ENCODE results near the gene NT5DC2.

Gene NT5DC2

DNA sequence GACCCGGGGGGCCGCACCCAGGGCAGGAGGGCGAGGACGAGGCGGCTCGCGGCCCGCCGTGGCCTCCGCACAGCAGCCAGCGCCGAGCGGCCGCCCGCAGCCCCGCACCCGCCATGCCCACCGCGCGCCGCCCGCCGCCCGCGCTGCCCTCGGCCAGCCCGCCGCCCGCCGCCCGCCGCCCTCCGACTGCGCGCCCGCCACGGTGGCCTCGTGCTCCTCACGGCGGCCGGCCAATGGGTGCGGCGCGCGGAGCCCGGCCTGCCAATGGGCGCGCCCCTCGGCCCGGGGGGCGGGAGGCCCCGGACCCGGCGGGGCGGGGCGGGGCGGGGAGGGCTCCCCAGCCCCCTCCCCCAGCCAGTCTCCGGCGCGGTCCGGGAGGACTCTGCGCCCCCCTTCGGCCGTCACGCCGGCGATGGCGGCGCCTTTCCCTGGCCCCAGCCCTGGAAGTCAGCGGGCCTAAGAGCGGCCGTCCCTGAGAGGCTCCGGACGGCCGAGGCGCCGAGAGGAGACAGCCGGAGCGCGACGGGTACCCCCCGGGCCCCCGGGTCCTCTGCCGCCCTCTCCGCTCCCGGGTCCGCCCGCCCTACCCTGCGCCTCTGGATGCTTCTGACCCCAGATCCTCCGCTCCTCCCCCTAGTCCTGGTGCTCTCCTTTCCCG lies at the start of gene NT5DC2:
Gene NT5DC2 (minus strand): TSS at position 235 of the 658 bp plus-strand sequence. CDS start 120 bp downstream, at position 115.
- DNase-seq, result peak; percentile 69

GRCh38 chr3:52574056-52574965 lies 40.7 kb upstream of the NT5DC2 start:
- no peak for DNase-seq

DNA sequence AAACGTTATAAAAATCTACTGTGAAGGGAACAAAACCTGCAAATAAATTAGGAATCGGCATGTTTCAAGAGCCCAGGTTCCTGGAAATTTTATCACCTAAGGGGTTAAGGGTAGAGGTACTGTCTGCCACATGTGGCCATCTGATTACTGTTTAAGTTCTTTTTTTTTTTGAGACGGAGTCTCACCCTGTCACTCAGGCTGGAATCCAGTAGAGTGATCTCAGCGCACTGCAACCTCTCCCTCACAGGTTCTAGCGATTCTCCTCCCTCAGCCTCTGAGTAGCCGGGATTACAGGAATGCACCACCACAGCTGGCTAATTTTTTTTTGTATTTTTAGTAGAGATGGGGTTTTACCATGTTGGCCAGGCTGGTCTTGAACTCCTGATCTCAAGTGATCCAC lies 38.6 kb upstream of the NT5DC2 start:
- no peak for DNase-seq

GRCh38 chr3:52570076-52570475 lies 36.4 kb upstream of the NT5DC2 start:
- DNase-seq, result no peak

- DNase-seq, result no peak
Measured at GRCh38 chr3:52568069-52568468, 34.4 kb upstream of the NT5DC2 start.

- no peak for DNase-seq
Measured at GRCh38 chr3:52563984-52564383, 30.3 kb upstream of the NT5DC2 start.

GRCh38 chr3:52561028-52561747 lies 27.5 kb upstream of the NT5DC2 start:
- DNase-seq, result no peak

DNA sequence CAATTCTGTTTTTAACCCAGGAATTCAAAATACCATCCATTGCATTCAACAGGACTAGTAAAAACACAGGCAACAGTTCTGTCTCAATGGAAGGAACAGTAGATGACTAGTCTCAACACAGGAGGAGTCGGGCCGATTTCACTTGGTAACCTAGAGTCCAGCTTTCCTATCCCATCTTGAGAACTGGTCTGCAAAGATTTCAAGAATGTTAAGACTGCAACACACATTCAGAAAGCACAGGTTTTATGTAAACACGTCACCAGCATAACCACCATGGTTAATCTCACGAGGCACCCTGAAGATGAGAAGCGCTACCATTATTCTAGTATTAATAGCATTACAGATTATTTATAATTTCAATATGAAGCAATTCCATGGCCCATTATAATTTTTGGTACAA lies 24.8 kb upstream of the NT5DC2 start:
- DNase-seq, result no peak

- DNase-seq, result no peak
Measured at GRCh38 chr3:52557011-52557960, 23.6 kb upstream of the NT5DC2 start.

GRCh38 chr3:52555056-52555455 lies 21.4 kb upstream of the NT5DC2 start:
- no peak for DNase-seq

DNA sequence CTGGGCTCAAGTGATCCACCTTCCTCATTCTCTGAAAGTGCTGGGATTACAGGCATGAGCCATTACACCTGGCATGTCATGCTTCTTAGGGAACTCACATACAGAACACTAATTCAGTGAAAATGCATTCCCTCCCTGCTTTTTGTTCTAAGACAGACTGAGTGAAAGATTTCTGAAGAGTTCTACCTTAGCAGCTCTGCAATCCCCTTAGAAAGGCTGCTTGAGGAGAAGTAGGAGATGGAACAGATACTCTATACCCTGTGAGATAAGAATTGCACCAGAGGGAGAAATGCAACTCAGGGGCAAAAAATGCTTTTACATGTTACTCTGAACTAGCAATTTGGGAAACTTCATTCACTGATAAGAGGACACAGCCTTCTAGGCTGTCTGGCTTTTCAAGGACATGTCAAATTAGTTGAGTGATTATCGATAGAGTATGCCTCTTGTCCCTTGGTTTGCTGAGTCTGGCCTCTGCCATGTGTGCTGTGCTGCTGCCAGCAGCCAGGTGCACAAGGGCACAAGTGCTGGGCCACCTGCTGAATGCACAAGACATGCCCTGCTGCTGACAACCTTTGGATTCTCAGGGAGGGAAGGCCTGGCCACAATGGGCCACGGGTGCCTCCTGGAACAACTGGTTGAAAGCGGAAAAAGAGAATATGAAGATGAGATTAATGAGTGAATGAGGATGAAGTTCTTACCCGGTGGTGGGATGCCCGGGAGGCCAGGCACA lies 20.5 kb upstream of the NT5DC2 start:
- DNase-seq, result no peak

DNA sequence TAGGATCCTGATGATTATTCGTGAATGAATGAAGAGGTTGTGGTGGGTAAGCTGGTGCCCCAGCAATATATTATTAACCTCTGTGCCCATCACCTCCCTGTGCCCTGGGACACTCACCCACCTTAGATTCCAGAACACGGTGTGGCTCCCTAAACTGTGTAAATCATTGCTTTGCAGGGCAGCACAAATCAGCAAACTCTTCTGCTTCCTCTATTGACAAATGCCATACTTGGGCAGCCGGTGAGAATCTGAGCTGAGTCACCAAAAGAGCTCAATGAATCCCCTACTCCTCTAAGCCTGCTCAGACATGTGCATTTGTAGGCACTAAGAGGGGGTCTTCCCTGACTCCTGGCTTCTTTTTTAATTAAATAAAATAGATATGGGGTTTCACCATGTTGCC lies 18.4 kb upstream of the NT5DC2 start:
- no peak for DNase-seq

GRCh38 chr3:52551118-52551517 lies 17.5 kb upstream of the NT5DC2 start:
- DNase-seq, result no peak

DNA sequence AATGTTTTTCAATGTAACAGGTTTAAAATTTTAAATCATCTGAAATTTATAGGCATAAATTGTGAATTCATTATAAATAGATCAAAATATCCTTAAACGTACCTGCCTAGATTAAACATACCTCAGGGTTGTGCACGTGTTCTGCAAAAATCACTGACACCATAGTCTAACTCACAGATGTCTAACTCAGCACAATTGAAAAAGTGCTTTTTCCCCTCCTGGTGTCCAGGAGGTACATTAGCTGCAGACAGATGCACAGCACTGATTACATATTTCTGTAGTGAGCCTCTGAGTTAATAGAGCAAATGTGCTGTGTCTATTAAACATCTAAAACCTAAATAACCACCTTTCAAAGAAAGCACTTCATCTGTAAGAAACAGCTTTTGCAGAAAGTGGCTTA lies 13.5 kb upstream of the NT5DC2 start:
- no peak for DNase-seq

DNA sequence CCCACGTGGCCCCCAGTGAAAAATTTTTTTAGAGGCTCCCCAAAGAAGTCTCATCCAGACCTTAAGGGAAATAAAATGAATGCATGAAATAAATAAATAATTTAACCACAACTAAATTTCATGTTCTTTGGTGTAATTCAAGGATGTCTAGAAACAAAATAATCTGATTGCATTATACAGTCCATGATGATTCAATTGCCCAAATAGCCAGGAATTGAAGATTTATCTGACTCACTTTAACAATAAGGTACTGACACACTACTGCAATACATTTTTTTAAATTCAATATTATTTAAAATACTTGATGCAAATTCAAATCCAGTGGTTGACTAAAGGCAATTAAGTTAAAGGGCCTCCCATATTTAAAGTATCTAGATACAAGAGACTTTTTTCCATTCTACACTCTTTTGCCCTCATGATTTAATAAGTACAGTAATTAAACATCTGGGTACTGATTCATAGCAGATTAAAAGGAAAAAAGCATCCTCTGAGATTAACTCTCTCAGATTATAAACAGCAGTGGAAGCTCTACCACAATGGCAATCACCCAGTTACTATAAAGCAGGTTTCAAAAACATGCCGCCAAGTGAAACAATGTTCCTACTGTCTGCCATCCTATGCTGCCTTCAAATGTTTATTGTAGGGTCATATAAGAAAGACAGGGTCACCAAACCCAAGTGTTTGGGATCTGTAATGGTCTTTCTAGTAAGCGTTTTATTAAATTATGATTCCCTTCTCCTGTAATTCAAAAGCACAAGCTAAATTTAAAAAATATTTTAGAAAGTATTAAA lies 12.6 kb upstream of the NT5DC2 start:
- DNase-seq, result no peak

- no peak for DNase-seq
Measured at GRCh38 chr3:52544937-52545336, 11.3 kb upstream of the NT5DC2 start.

DNA sequence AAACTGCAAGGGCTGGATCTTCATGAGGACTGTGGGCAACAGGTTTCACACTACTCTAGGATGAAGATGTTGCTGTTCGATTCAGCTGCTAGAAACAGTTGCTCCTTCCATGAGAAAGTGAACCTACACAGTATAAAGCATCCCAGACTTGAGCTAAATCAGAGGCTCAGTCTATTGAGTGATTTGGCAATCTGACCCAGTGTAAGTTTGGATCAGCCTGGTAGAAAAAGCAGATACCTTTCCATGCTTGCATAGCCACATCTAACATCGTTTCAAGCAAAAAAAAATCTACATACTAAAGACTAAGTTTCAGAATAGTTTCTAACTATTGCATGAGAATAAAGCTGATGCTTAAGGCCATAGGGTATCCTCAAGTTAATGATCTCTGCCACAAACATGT lies 7.4 kb upstream of the NT5DC2 start:
- no peak for DNase-seq

DNA sequence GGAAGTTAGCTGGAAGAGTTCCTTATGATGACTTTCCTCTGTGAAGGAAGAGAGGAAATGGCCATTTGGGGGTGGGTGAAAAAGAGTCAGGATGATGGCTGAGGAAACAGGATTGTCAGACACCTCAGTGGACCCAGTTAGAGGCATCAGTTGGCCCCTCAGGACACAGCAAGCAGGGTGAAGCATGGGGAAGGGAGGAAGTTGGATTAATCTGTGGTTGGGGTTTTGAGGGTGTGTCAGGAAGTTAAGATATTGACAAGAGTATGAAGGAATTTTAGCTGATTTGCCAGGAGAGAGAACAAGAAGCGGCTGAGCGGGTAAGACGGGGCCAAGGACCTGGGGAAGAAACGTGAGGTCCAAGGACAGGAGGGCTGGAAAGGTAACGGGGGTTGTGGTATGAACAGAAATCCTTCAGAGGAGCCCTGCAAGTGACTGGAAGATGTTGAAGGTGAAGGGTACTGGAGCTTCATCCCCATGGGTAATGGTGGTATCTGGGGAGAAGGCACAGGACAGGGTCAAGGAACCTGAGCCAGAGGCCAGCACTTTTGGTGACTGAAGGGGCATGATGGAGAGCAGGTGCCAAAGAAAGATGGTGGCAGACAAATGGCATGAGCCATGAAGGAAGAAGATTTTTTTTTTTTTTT lies 5.5 kb upstream of the NT5DC2 start:
- DNase-seq, result no peak

DNA sequence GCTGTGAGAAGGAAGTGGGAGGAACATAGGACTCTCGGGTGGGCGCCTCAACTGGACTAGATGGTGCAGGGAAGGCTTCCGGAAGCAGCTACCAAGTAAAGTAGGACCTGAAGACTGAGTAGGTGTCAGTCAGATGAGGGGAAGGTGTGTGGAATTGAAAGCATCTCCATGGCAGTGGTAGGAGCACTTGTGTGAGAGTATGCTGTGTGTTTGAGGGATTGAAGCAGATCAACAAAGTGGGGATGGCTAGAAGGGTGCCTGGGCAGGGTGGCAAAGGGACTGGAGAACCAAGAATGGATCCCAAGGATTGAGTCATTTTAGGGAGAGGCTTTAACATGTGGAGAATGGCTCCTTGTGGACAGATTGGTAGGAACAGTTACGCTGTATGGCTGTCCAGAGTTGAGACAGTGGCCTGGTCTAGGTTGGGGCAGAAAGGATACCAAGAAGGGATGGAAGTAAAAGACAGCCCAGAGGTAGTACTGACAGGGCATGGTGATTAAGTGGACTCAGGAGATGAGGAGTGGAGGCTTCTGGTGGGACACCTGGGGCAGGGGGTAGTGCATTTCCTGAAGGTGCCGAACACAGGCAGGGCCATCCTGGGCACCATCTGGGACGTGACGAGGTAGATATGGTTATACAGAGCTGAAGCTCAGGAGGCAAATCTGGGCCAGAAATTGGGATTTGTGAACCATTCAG lies 4.2 kb upstream of the NT5DC2 start:
- DNase-seq, result no peak

- no peak for DNase-seq
Measured at GRCh38 chr3:52537165-52537620, 3.5 kb upstream of the NT5DC2 start.

All from stimulated activated CD4-positive, alpha-beta T cell treated with anti-CD3 and anti-CD28 coated beads, Interleukin-12 subunit alpha, Interleukin-12 subunit beta, amount 100 ng/mL, for 4 hours (primary cell).